GM10248 (cell line): ENCODE data around the gene USP35.

Source experiments
- CTCF ChIA-PET: fragments of 300-600 bp; sonication (Branson Sonifier 250); formaldehyde crosslinking; extraction: SDS; loops from one replicate; lab custom pipeline; 2021; ENCODE audit warnings: antibody characterized with exemption; lab: Yijun Ruan, JAX
- POLR2A ChIA-PET: fragments of 350-650 bp; sonication (Branson Sonifier 250); formaldehyde crosslinking; extraction: SDS; loops from one replicate; lab custom pipeline; 2020; ENCODE audit warnings: antibody characterized with exemption; lab: Yijun Ruan, JAX
- DNase-seq: peaks from one replicate; pipeline ENCODE4 v3.0.0; 2012; ENCODE audit errors: extremely low spot score
- TF ChIP-seq, protein P1 (sequence below): IDR thresholded peaks from 2 replicates; pipeline ENCODE4 v1.5.1; 2012; ENCODE audit warnings: mild to moderate bottlenecking, low read depth; ENCODE audit errors: extremely low read depth, missing control alignments, control extremely low read depth

USP35 gene

DNA sequence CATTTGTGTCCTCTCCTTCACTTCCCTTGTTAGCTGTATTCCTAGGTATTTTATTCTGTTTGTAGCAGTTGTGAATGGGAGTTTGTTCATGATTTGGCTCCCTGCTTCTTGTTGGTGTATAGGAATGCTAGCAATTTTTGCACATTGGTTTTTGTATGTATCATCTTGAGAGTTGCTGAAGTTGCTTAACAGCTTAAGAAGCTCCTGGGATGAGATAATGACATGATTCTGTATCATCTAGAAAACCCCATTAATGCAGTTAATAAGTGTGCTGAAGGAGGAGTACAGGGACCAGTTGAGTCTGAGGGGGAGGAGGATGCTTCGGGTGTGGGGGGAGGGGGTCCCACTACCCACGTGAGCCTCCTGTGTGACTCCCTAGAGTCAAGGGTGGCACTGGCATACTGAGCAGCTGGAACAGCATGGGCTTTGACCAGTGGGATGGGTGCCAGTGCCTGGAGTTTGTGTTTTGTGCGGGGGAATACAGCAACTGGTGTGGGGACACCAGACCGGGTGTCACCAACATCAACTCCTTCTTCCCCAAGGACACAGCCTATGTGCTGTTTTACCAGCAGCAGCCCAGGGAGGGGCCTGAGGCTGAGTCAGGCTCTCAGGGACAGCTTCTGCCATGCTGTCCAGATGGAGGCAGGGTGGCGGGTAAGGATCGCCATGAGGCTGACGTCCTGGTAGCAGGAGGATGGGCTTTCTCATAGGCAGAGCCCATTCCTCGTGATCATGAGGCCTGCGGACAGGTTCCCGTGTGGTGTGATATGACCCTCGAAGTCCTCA is 24.1 kb downstream of the USP35 start:
- no peak for DNase-seq
- ChIA-PET POLR2A (no interaction called here), CTCF (interaction anchor here (0.7 to 1.0 kb wide), 2 partner anchors 13 to 179 kb away, joined by 3 read pairs; no protein-coding TSS in a partner anchor)
- TF ChIP-seq, protein P1, sequence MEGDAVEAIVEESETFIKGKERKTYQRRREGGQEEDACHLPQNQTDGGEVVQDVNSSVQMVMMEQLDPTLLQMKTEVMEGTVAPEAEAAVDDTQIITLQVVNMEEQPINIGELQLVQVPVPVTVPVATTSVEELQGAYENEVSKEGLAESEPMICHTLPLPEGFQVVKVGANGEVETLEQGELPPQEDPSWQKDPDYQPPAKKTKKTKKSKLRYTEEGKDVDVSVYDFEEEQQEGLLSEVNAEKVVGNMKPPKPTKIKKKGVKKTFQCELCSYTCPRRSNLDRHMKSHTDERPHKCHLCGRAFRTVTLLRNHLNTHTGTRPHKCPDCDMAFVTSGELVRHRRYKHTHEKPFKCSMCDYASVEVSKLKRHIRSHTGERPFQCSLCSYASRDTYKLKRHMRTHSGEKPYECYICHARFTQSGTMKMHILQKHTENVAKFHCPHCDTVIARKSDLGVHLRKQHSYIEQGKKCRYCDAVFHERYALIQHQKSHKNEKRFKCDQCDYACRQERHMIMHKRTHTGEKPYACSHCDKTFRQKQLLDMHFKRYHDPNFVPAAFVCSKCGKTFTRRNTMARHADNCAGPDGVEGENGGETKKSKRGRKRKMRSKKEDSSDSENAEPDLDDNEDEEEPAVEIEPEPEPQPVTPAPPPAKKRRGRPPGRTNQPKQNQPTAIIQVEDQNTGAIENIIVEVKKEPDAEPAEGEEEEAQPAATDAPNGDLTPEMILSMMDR = no peak

DNA sequence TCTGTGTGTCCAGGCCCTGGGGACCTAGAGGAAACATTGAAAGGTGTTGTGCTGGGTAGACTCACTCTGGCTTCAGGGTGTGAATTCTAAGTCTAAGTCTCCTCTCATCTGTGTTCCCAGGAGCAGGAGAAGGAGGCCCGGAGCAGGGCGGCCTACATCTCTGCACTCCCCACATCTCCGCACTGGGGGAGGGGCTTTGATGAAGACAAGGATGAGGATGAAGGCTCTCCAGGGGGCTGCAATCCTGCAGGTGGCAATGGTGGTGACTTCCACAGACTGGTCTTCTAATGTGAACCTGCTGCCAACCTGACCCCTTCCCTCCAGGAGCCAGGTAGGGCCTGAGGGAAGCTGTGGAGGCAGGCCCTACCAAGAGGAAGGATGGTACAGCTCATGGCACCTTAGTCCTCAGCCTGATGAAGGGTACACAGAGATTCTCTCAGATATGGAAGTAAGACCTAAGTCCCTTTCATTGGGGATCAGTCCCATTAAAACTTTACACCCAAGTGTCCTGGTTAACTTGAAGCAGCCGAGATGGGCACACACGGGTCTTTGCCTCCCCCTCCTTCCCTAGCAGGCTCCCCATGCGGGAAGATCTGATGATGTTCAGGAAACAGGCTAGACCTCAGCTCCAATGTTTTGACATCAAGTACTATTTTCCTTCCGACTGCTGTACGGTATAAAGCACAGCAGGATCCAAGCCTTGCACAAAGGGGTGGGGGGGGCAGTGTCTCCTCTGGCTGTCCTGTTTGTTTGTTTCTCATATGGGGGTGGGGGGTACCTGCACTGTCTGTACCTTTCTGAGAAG is 25.0 kb downstream of the USP35 start:
- TF ChIP-seq, protein P1 = no peak
- ChIA-PET POLR2A (no interaction called here), CTCF (interaction anchor here (0.7 to 1.2 kb wide), 5 partner anchors 12 to 351 kb away, joined by 3 to 4 read pairs (median 3); partner anchors contain the start of gene USP35)
- DNase-seq = no peak

DNA sequence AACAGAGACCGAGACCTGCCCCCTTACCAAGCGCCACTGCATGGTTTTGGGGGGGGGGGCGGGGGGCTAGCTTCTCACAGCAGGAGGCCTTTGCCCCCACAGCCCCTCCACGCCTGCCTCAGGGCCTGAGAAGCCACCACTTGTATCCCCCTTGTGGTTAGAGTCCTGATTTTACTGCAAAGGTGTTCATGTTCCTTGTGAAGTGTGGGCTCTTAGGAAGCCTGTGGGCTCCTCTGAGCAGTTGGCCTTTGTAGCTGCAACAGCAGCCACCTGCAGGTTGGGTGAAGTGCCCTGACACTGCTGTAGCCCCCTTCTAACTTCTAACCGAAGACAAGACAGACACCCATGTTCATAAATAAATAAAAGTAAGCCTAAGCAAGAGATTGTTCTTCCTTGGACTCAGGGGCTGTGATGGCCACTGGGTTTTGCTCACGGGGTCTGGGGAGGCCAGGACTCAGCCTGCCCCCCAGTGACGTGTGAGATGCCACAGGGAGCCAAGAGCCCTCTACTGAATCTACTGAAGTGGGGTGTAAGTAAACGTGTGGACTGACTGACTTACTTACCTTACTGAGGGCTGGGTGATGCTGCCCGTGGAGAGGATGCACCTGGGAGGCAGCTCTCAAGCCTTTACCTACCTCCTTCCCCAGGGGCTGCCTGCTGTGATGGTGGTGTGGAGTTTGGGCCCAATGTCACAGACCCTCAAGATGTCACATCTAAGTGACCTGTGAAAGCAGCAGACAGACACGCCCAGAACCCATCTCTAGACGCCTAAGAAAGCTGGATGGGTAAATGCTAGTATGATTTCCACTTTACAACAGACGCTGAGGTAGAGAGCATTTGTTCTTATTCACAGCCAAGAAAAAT is 25.8 kb downstream of the USP35 start:
- TF ChIP-seq, protein P1 = no peak
- CTCF ChIA-PET = interaction anchor here (1.0 to 2.5 kb wide), 5 partner anchors 20 to 350 kb away, joined by 3 to 9 read pairs (median 4); partner anchors contain the start of gene USP35
- no peak for DNase-seq
- POLR2A ChIA-PET = no interaction called here

DNA sequence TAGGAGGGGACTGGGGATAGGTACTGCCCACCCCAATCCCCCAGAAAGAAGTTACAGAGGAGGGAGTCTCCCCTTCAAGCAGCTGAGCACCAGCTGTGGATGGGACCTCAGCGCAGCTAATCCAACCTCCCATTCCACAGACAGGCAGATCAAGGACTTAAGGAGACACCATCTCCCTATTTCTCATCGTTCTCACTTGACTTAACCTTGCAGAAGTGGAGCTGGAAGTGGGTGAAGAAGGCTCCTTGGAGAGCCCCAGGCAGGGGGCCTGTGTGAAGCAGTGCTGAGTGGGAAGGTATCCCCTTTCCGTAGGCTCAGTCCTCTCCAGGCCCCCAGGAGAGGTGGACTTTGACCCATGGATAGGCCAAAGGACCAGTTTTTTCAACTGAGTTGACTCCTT is 27.3 kb downstream of the USP35 start:
- TF ChIP-seq, protein P1 = no peak
- POLR2A ChIA-PET = no interaction called here
- CTCF ChIA-PET = interaction anchor here (1.0 to 2.5 kb wide), 3 partner anchors 9 to 349 kb away, joined by 3 to 9 read pairs (median 3); no protein-coding TSS in a partner anchor
- DNase-seq = no peak

DNA sequence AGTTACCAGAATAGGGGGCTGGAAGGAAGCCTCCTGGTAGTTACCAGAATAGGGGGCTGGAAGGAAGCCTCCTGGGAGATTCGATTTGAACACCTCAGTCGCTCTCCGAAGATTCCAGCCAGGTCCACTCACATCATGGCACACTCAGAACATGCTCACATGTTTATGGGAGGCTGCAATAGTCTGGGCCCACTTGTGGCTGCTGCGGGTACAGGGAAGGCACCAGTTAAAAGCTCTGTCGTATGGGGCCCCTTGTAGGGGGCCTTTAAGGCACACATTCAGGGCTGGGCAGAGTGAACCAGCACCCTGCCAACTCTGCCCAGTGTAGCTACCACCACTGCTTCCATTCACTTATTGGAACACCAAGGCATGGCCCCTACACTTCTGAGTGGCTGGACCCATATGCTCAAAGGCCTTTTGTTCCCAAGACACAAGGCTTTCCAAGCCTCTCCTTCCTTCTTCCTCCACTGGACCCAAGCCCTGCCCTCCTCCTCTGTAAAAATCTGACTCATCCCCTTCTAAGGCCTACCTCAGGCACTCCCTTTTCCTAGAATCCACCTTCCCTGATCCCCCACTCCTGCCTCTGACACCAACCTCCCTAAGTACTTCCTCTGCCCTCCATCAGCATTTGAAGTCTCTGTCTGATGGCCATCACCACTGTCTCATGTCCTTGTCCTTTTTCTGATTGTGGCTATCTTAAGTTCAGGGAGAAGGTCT is 28.0 kb downstream of the USP35 start:
- TF ChIP-seq, protein P1 = no peak
- no peak for DNase-seq
- POLR2A ChIA-PET = no interaction called here
- CTCF ChIA-PET = interaction anchor here (1.0 to 2.5 kb wide), 3 partner anchors 9 to 348 kb away, joined by 3 to 9 read pairs (median 9); no protein-coding TSS in a partner anchor
